GM18499 (cell line): ENCODE results near the gene KCNQ4.

Experiments
- ATAC-seq: cut with Tn5 transposase; IDR thresholded peaks from one replicate; pipeline ENCODE4 v1.9.1; 2021; ENCODE audit warnings: moderate number of reproducible peaks; ENCODE audit not compliant: insufficient read depth, unreplicated experiment

KCNQ4 gene

GRCh38 chr1:40783001-40783905 lies at the start of gene KCNQ4:
Gene KCNQ4 (plus strand): TSS chr1:40783787. CDS start chr1:40784094, 307 bp downstream.
- ATAC-seq = no peak

GRCh38 chr1:40734882-40735628 lies 48.5 kb upstream of the KCNQ4 start:
- ATAC-seq = no peak

GRCh38 chr1:40736085-40736531 lies 47.5 kb upstream of the KCNQ4 start:
- ATAC-seq = no peak

DNA sequence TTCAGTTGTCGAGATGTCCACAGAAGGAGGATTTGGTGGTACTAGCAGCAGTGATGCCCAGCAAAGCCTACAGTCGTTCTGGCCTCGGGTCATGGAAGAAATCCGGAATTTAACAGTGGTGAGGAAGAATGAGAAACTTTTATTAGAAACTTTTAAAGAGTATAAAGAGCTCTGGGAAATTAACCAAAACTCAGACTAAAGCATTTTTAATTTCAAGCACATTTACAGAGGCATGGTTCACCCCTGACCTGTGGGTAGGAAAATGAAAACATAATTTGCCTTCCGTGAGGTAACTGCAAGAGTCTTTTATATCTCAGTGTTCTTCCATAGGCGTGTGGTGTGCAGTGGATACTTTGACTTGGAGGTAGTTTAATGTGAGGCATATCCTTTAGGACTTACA lies 44.8 kb upstream of the KCNQ4 start:
- ATAC-seq = no peak

- ATAC-seq = no peak
These were observed 44.1 kb upstream of the KCNQ4 start for GRCh38 chr1:40739455-40740008.

DNA sequence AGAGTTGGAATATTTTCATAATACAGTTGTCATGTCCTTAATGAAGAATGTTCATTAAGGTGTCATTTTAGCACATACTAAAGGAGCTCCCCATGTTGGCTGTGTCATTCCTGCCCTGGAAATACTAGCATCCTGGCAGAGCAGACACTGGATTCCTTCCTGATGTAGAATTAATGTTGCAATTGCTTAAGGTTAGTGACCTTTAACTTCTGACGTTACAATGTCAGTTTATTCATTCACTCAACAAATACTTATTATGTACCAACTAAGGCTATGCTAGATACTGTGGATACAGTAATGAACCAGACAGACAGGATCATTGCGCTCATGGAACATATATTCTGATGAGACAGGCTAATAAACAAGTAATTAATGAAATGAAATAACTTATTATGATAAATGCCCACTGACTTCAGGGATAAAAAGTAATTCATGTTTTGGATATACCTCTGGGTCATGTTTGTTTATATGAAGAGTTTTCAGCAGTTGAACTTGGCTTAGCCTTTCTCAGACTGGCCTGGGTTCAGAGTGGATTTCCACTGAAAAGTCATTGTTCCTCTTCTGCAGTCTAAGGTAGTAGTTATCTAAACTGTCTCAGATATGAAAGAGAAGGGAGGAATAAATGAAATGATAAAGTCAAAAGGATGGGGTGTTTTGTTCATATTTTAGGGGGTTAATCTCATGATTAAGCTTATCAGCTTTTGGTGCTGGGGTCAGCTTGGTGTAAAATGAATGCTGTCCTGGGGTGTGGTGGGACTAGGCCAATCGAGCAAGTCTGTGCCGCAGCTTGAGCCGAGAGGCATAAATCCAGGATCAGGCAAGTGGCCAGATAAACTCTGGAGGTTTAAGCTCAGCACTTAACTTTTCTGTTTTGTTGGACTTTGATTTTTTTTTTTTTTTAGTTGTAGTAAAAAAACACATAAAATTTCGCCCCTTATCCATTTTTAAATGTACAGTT lies 43.3 kb upstream of the KCNQ4 start:
- ATAC-seq = no peak

DNA sequence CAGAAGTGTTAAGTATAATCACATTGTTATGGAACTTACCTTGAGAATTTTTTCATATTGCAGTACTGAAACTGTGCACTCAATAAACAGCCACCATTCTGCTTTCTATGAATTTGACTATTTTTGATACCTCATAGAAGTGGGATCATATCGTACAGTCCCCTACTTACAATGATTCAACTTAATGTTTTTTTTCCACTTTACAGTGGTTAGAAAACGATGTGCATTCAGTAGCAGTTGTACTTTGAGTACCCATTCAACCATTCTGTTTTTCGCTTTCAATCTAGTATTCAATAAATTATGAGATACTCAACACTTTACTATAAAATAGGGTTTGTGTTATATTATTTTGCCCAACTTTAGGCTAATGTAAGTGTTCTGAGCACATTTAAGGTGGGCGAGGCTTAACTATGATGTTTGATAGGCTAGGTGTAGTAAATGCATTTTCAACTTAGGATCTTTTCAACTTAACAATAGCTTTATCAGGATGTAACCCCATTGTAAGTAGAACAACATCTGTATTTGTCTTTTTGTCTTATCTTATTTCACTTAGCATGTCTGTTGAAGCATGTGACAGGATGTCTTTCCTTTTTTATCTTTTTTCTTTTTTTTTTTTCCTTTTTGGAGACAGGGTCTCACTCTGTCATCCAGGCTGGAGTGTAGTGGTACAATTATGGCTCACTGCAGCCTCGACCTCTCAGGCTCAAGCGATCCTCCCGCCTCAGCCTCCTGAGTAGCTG lies 42.4 kb upstream of the KCNQ4 start:
- ATAC-seq = no peak

DNA sequence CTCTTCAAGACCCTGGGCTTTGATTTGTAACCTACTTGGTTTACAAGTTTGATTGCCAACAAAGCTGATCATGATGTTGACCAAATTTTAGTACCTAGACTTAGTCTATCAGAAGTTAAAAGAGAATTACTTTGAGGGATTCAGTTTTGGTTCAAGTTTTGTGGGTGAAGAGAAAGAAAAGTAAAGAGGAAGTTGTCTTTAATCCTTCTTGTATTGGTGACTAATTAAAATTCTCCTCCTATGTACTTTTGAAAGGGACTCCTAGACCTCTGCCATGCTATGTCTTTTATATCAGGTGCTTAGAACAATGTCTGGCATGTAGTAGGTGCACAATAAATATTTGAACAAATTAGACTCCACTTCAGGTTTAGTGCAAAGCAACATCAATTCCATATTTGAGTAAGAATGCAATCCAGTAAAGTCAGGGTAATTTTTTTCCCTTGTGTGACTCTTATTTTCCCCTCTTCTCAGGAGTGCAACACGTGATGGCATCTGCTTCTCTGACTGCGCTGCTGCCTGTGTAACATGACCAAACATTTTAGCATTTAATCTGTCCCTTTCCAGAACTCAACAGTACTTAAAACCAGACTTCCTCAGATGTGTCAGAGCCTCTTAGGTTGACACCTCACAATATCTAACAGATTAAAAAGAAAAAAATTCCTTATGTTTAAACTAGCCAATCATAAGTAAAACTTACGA lies 41.1 kb upstream of the KCNQ4 start:
- ATAC-seq = no peak

- no peak for ATAC-seq
These were observed 40.1 kb upstream of the KCNQ4 start for GRCh38 chr1:40743452-40743851.

- ATAC-seq = no peak
These were observed 39.7 kb upstream of the KCNQ4 start for GRCh38 chr1:40743860-40744259.

GRCh38 chr1:40745176-40745575 lies 38.4 kb upstream of the KCNQ4 start:
- no peak for ATAC-seq

DNA sequence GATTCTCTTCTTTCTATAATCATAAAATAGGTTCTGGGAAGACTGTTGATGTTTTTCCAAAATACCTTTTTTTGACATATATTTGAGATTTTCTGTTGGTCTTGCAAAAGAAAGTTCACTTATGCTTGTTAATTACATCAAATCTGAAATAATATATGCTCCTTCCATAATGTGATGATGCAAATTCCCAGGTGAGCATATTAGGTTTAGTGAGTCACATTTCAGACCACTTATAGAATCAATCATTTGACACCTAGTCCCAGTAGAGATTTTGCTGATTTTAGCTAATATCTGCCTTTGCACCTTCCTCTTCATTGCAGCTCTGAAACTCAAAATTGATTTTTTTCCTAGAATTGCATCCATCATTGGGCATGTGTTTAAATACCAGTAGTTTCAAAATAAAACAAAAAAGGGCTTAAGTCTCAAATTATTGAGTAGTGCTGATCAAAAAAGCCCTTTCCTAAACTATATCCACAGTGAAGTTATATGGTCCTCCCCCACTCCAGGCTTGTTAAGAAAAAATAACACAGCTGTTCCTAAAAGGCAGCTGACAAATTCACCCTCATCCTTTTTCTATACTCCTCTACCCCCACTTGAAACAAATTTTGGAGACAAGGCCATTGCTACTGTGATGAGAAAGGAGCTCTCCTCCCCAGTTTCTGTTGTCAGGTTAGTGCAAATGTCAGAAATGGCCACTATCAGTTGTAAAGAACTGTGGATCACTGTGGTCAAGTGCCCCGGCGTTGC lies 37.1 kb upstream of the KCNQ4 start:
- no peak for ATAC-seq

GRCh38 chr1:40748841-40749718 lies 34.5 kb upstream of the KCNQ4 start:
- ATAC-seq = no peak

DNA sequence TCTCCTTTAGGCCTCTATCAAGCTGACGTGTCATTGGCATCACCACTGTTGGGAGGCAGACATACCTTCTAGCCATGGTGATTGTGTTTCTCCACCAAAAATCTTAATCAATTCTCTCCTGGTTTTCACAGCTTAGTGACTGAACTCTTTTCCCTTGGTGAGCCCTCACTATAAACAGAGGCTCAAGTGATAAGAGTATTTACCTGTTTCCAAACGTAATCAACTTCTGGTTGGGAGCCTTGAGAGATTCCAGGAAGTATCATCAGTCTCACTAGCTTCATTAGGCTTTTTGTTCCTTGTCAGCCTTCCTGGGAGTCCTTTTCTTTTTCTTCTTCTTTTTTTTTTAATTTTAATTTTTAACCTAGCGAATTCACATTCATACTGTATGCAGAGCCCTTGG lies 33.8 kb upstream of the KCNQ4 start:
- ATAC-seq = no peak

GRCh38 chr1:40750451-40750908 lies 33.1 kb upstream of the KCNQ4 start:
- no peak for ATAC-seq

- no peak for ATAC-seq
These were observed 31.8 kb upstream of the KCNQ4 start for GRCh38 chr1:40751802-40752201.
